Effector memory CD8-positive, alpha-beta T cell (primary cell): ENCODE data around the gene SLAMF6.

ENCODE experiments used
- ATAC-seq: fragments of 150-1000 bp; cut with Tn5 transposase; replicated peaks from 2 replicates; pipeline ENCODE4 v1.10.0; 2021; ENCODE audit warnings: mild to moderate bottlenecking, moderate library complexity
- DNase-seq, 3 experiments: peaks; one replicate each; pipeline ENCODE4 v3.0.0; 2021
- H3K27ac Mint-ChIP-seq, 2 donors: one replicate each; pipeline ENCODE4 v1.8.0; 2022; ENCODE audit warnings: mild to moderate bottlenecking in 2 of 2, mixed read lengths in 2 of 2, moderate library complexity in 2 of 2
- H3K27me3 Mint-ChIP-seq, 2 donors: one replicate each; pipeline ENCODE4 v1.8.0; 2022; ENCODE audit warnings: mixed read lengths in 2 of 2
- H3K36me3 Mint-ChIP-seq: one replicate; pipeline ENCODE4 v1.8.0; 2022; ENCODE audit warnings: mild to moderate bottlenecking, moderate library complexity, mixed read lengths; ENCODE audit not compliant: insufficient read depth
- H3K4me1 Mint-ChIP-seq, 2 donors: one replicate each; pipeline ENCODE4 v1.8.0; 2022; ENCODE audit warnings: low read depth in 2 of 2, mixed read lengths in 2 of 2
- H3K4me3 Mint-ChIP-seq, 2 donors: one replicate each; pipeline ENCODE4 v1.8.0; 2022; ENCODE audit warnings: mild to moderate bottlenecking in 2 of 2, mixed read lengths in 2 of 2, moderate library complexity in 2 of 2
- H3K9me3 Mint-ChIP-seq, 2 donors: one replicate each; pipeline ENCODE4 v1.8.0; 2022; ENCODE audit warnings: mixed read lengths in 2 of 2

Gene SLAMF6

GRCh38 chr1:160553778-160554177 is 30.7 kb upstream of the SLAMF6 start:
- Mint-ChIP-seq H3K36me3 (peaks cover 45% of the 10 kb centered on the region), H3K4me1 (peaks cover 36 to 67% of the 10 kb centered on the region in 2 donors), H3K4me3 (no peak overlapping the region), H3K27me3 (no peaks in the 10 kb centered on the region), H3K9me3 (no peaks in the 10 kb centered on the region), H3K27ac (peak overlapping the region; percentile 46 to 78)
- ATAC-seq (no peak), DNase-seq (no peak)

GRCh38 chr1:160552425-160552824 is 29.4 kb upstream of the SLAMF6 start:
- peak overlapping the region in 1 of 2 donors; percentile 78 for H3K27ac Mint-ChIP-seq
- H3K4me1 Mint-ChIP-seq, result peaks cover 27 to 64% of the 10 kb centered on the region in 2 donors
- ATAC-seq, result no peak

GRCh38 chr1:160550572-160551034 is 27.5 kb upstream of the SLAMF6 start:
- peak; percentile 38 to 45 (median 40) for DNase-seq
- peaks cover 25 to 52% of the 10 kb centered on the region in 2 donors for H3K4me1 Mint-ChIP-seq
- H3K9me3 Mint-ChIP-seq, result no peaks in the 10 kb centered on the region
- H3K27ac Mint-ChIP-seq, result peak overlapping the region in 1 of 2 donors; percentile 78
- no peak overlapping the region for H3K4me3 Mint-ChIP-seq
- H3K36me3 Mint-ChIP-seq, result peaks cover 50% of the 10 kb centered on the region
- no peaks in the 10 kb centered on the region for H3K27me3 Mint-ChIP-seq
- ATAC-seq, result peak; percentile 68

More at GRCh38 chr1:160552425-160552824, 29.4 kb upstream of the SLAMF6 start:
- DNase-seq, result no peak
- Mint-ChIP-seq H3K27me3 (no peaks in the 10 kb centered on the region), H3K4me3 (no peak overlapping the region), H3K9me3 (no peaks in the 10 kb centered on the region), H3K36me3 (peaks cover 46% of the 10 kb centered on the region)

GRCh38 chr1:160549665-160550006 is 26.6 kb upstream of the SLAMF6 start:
- no peak for ATAC-seq
- Mint-ChIP-seq H3K4me1 (peaks cover 27 to 52% of the 10 kb centered on the region in 2 donors), H3K27me3 (no peaks in the 10 kb centered on the region), H3K4me3 (no peak overlapping the region), H3K27ac (peak overlapping the region in 1 of 2 donors; percentile 91), H3K9me3 (no peaks in the 10 kb centered on the region), H3K36me3 (peaks cover 43% of the 10 kb centered on the region)
- DNase-seq, result no peak

- DNase-seq (no peak), ATAC-seq (peak; percentile 32)
- H3K4me1 Mint-ChIP-seq, result peaks cover 28 to 54% of the 10 kb centered on the region in 2 donors
- H3K36me3 Mint-ChIP-seq, result peaks cover 39% of the 10 kb centered on the region
- H3K27ac Mint-ChIP-seq, result peak overlapping the region in 1 of 2 donors; percentile 91
- no peaks in the 10 kb centered on the region for H3K27me3 Mint-ChIP-seq
- H3K4me3 Mint-ChIP-seq, result no peak overlapping the region
- H3K9me3 Mint-ChIP-seq, result no peaks in the 10 kb centered on the region
These were observed 26.1 kb upstream of the SLAMF6 start for GRCh38 chr1:160548960-160549664.

GRCh38 chr1:160548183-160548582 is 25.1 kb upstream of the SLAMF6 start:
- Mint-ChIP-seq H3K36me3 (peaks cover 32% of the 10 kb centered on the region), H3K27ac (peak overlapping the region; percentile 65 to 91), H3K27me3 (no peaks in the 10 kb centered on the region), H3K4me1 (peaks cover 23 to 46% of the 10 kb centered on the region in 2 donors), H3K4me3 (no peak overlapping the region), H3K9me3 (no peaks in the 10 kb centered on the region)
- no peak for ATAC-seq
- no peak for DNase-seq

GRCh38 chr1:160547422-160547821 is 24.4 kb upstream of the SLAMF6 start:
- DNase-seq, result no peak
- no peak for ATAC-seq
- Mint-ChIP-seq H3K36me3 (peaks cover 25% of the 10 kb centered on the region), H3K4me1 (peaks cover 19 to 43% of the 10 kb centered on the region in 2 donors), H3K27me3 (no peaks in the 10 kb centered on the region), H3K4me3 (no peak overlapping the region), H3K27ac (peak overlapping the region; percentile 15 to 91), H3K9me3 (no peaks in the 10 kb centered on the region)

GRCh38 chr1:160546942-160547341 is 23.9 kb upstream of the SLAMF6 start:
- Mint-ChIP-seq H3K4me1 (peaks cover 22 to 42% of the 10 kb centered on the region in 2 donors), H3K27me3 (no peaks in the 10 kb centered on the region), H3K36me3 (peaks cover 23% of the 10 kb centered on the region), H3K9me3 (no peaks in the 10 kb centered on the region), H3K27ac (peak overlapping the region; percentile 15 to 91), H3K4me3 (no peak overlapping the region)
- DNase-seq (no peak), ATAC-seq (no peak)

- Mint-ChIP-seq H3K4me3 (peak overlapping the region in 1 of 2 donors; percentile 10), H3K4me1 (peaks cover 42 to 52% of the 10 kb centered on the region in 2 donors), H3K27me3 (no peaks in the 10 kb centered on the region), H3K9me3 (no peaks in the 10 kb centered on the region), H3K27ac (peak overlapping the region in 1 of 2 donors; percentile 15), H3K36me3 (peaks cover 11% of the 10 kb centered on the region)
- ATAC-seq, result peak; percentile 25
- peak in 1 of 3 experiments; percentile 33 for DNase-seq
These were observed 21.6 kb upstream of the SLAMF6 start for GRCh38 chr1:160544647-160545046.

GRCh38 chr1:160542303-160542945 is 19.4 kb upstream of the SLAMF6 start:
- Mint-ChIP-seq H3K4me1 (peaks cover 47 to 57% of the 10 kb centered on the region in 2 donors), H3K27ac (peak overlapping the region; percentile 89 to 95), H3K36me3 (peaks cover 5% of the 10 kb centered on the region), H3K4me3 (no peak overlapping the region), H3K9me3 (no peaks in the 10 kb centered on the region), H3K27me3 (no peaks in the 10 kb centered on the region)
- ATAC-seq (no peak), DNase-seq (no peak)

- Mint-ChIP-seq H3K4me1 (peaks cover 44 to 56% of the 10 kb centered on the region in 2 donors), H3K27ac (peak overlapping the region; percentile 89 to 95), H3K4me3 (peak overlapping the region; percentile 3 to 72), H3K36me3 (peaks cover 5% of the 10 kb centered on the region), H3K27me3 (no peaks in the 10 kb centered on the region), H3K9me3 (no peaks in the 10 kb centered on the region)
- no peak for DNase-seq
- ATAC-seq, result no peak
These were observed 18.7 kb upstream of the SLAMF6 start for GRCh38 chr1:160541622-160542302.

GRCh38 chr1:160540859-160541233 is 17.8 kb upstream of the SLAMF6 start:
- peaks cover 2% of the 10 kb centered on the region for H3K36me3 Mint-ChIP-seq
- H3K4me3 Mint-ChIP-seq, result peak overlapping the region; percentile 50 to 72
- peak overlapping the region; percentile 89 to 95 for H3K27ac Mint-ChIP-seq
- H3K4me1 Mint-ChIP-seq, result peaks cover 43 to 52% of the 10 kb centered on the region in 2 donors
- H3K9me3 Mint-ChIP-seq, result no peaks in the 10 kb centered on the region
- DNase-seq (no peak), ATAC-seq (no peak)
- H3K27me3 Mint-ChIP-seq, result no peaks in the 10 kb centered on the region

GRCh38 chr1:160539990-160540858 is 17.2 kb upstream of the SLAMF6 start:
- DNase-seq (peak; percentile 45 to 50 (median 47)), ATAC-seq (peak; percentile 96)
- Mint-ChIP-seq H3K27me3 (no peaks in the 10 kb centered on the region), H3K27ac (peak overlapping the region; percentile 89 to 95), H3K4me1 (peaks cover 43 to 52% of the 10 kb centered on the region in 2 donors), H3K36me3 (no peaks in the 10 kb centered on the region), H3K9me3 (no peaks in the 10 kb centered on the region), H3K4me3 (peak overlapping the region; percentile 50 to 72)
